Measurements from ENCODE around the gene FIBIN. TPM values are rescaled to one million over a fixed set of nuclear protein-coding genes. Genes with fewer than 3 reads are reported as not detected.

FIBIN gene
- not detected in 2 replicates for total RNA-seq

GRCh38 chr11:26993965-26994457 is at the start of gene FIBIN:
Gene FIBIN (plus strand): TSS chr11:26994112. CDS start chr11:26994527, 415 bp downstream.

GRCh38 chr11:27040302-27041115 is 46.6 kb downstream of the FIBIN start, which contains the start of gene BBOX1:
Gene BBOX1 (plus strand): TSS chr11:27040815. CDS start chr11:27055431, 14,616 bp downstream.

Other genes starting within 250 kb of the FIBIN start
- gene BBOX1, start 46.7 kb downstream of the FIBIN start, total RNA-seq: not detected in 2 replicates

Measured in thoracic aorta endothelial cell (primary cell).